H1 (cell line): ENCODE results near the gene CACNA1D. TPM values are rescaled to one million over a fixed set of nuclear protein-coding genes. Genes with fewer than 3 reads are reported as not detected.

Source experiments
- CTCF ChIA-PET: fragments of 300-600 bp; sonication (Branson Sonifier 250); formaldehyde crosslinking; loops from one replicate; lab custom pipeline; 2021; ENCODE audit not compliant: partially characterized antibody; lab: Charles Lee
- POLR2A ChIA-PET: fragments of 300-600 bp; sonication (Branson Sonifier 250); formaldehyde crosslinking; loops from one replicate; lab custom pipeline; 2021; ENCODE audit warnings: inconsistent platforms; ENCODE audit not compliant: partially characterized antibody; lab: Charles Lee
- DNase-seq, 2 experiments: peaks; one replicate each; pipeline versions ENCODE4 v3.0.0 to v3.0.0-alpha.2; 2010 to 2022; ENCODE audit warnings: low spot score in 2 of 2, low read depth in 1 of 2, mixed read lengths in 1 of 2
- FAIRE-seq: peaks from 2 replicates; lab custom pipeline; 2011; peaks lifted over from hg19 to GRCh38; lab: Jason Lieb, UNC
- H2AFZ ChIP-seq: 2 replicates; pipeline ENCODE4 v1.8.1; 2012; ENCODE audit warnings: low read length, inconsistent platforms
- H2AK5ac ChIP-seq: 2 replicates; pipeline ENCODE4 v1.6.1; 2013; ENCODE audit warnings: low read depth, low read length
- H2BK120ac ChIP-seq: replicated peaks from 2 replicates; pipeline ENCODE3; 2013; ENCODE audit warnings: low read depth, low read length, inconsistent platforms
- H2BK12ac ChIP-seq: 2 replicates; pipeline ENCODE4 v1.6.1; 2013; ENCODE audit warnings: low read depth, low read length
- H2BK15ac ChIP-seq: 2 replicates; pipeline ENCODE4 v1.6.1; 2013; ENCODE audit warnings: low read length
- H2BK20ac ChIP-seq: 2 replicates; pipeline ENCODE4 v1.6.1; 2013; ENCODE audit warnings: low read length
- H2BK5ac ChIP-seq: 2 replicates; pipeline ENCODE4 v1.6.1; 2013; ENCODE audit warnings: low read depth, low read length
- H3K14ac ChIP-seq: 2 replicates; pipeline ENCODE4 v1.6.1; 2013; ENCODE audit warnings: inconsistent platforms; ENCODE audit not compliant: insufficient read length
- H3K18ac ChIP-seq: 2 replicates; pipeline ENCODE4 v1.6.1; 2013; ENCODE audit warnings: low read length; ENCODE audit errors: extremely low read depth
- H3K23ac ChIP-seq: 2 replicates; pipeline ENCODE4 v1.6.1; 2013; ENCODE audit warnings: inconsistent platforms; ENCODE audit not compliant: insufficient read length
- H3K23me2 ChIP-seq: 2 replicates; pipeline ENCODE4 v1.6.1; 2013; ENCODE audit warnings: low read depth, low read length
- H3K27ac ChIP-seq: 2 replicates; pipeline ENCODE4 v1.6.1; 2011; ENCODE audit warnings: low read depth, low read length, inconsistent platforms
- H3K27me3 ChIP-seq, 4 experiments: replicated peaks in 1 of 4; 1 replicate in 1 of 4; 2 replicates in 3 of 4; pipeline versions ENCODE4 v1.6.1 to v1.8.1; 2011 to 2013; ENCODE audit warnings: low read length in 3 of 4, mild to moderate bottlenecking in 3 of 4, inconsistent platforms in 2 of 4, mixed read lengths in 2 of 4, moderate library complexity in 1 of 4; ENCODE audit not compliant: control insufficient read depth in 3 of 4, insufficient read depth in 3 of 4; ENCODE audit errors: extremely low read depth in 1 of 4
- H3K36me3 ChIP-seq, 4 experiments: 2 replicates each; pipeline versions ENCODE4 v1.6.1 to v1.8.1; 2011 to 2013; ENCODE audit warnings: mild to moderate bottlenecking in 4 of 4, low read length in 3 of 4, moderate library complexity in 2 of 4, control low read depth in 1 of 4, inconsistent platforms in 1 of 4; ENCODE audit not compliant: insufficient read depth in 4 of 4, control insufficient read depth in 2 of 4
- H3K4ac ChIP-seq: replicated peaks from 2 replicates; pipeline ENCODE3; 2013; ENCODE audit warnings: low read length, low read depth, mixed read lengths, inconsistent platforms; ENCODE audit not compliant: insufficient read length
- H3K4me1 ChIP-seq, 4 experiments: replicated peaks in 1 of 4; 1 replicate in 1 of 4; 2 replicates in 3 of 4; pipeline versions ENCODE4 v1.6.1 to v1.8.1; 2011 to 2013; ENCODE audit warnings: low read length in 3 of 4, inconsistent platforms in 2 of 4, mixed read lengths in 1 of 4; ENCODE audit not compliant: insufficient read depth in 4 of 4, control insufficient read depth in 3 of 4
- H3K4me2 ChIP-seq, 2 experiments: 2 replicates each; pipeline versions ENCODE4 v1.6.1 to v1.8.1; 2011 to 2013; ENCODE audit warnings: low read depth in 2 of 2, low read length in 2 of 2, control low read depth in 1 of 2, inconsistent platforms in 1 of 2, mild to moderate bottlenecking in 1 of 2; ENCODE audit not compliant: insufficient read depth in 1 of 2
- H3K4me3 ChIP-seq, 4 experiments: fragments of 200-600, 300-600 bp in 1 of 4; sonication (generic), shearing (Covaris generic), sonication (Bioruptor Twin) in 1 of 4; 2 replicates each; pipeline versions ENCODE4 v1.5.1 to v1.8.1; 2011 to 2016; ENCODE audit warnings: low read length in 4 of 4, low read depth in 3 of 4, control low read depth in 2 of 4, inconsistent platforms in 2 of 4, mild to moderate bottlenecking in 2 of 4, mixed read lengths in 1 of 4, moderate library complexity in 1 of 4; ENCODE audit not compliant: insufficient read depth in 2 of 4; ENCODE audit errors: extremely low read depth in 1 of 4
- H3K56ac ChIP-seq: replicated peaks from 2 replicates; pipeline ENCODE3; 2013; ENCODE audit warnings: low read depth, mild to moderate bottlenecking, mixed read lengths, low read length, inconsistent platforms; ENCODE audit not compliant: insufficient read length
- H3K79me1 ChIP-seq: 2 replicates; pipeline ENCODE4 v1.6.1; 2013; ENCODE audit warnings: low read depth, low read length, control low read depth
- H3K79me2 ChIP-seq, 2 experiments: 2 replicates each; pipeline versions ENCODE4 v1.6.1 to v1.8.1; 2012 to 2013; ENCODE audit warnings: low read length in 2 of 2, mild to moderate bottlenecking in 2 of 2, inconsistent platforms in 1 of 2; ENCODE audit not compliant: insufficient read depth in 2 of 2, control insufficient read depth in 1 of 2
- H3K9ac ChIP-seq, 4 experiments: replicated peaks in 1 of 4; 1 replicate in 1 of 4; 2 replicates in 3 of 4; pipeline versions ENCODE4 v1.6.1 to v1.8.1; 2011 to 2013; ENCODE audit warnings: low read depth in 3 of 4, low read length in 3 of 4, control low read depth in 2 of 4, mild to moderate bottlenecking in 2 of 4, moderate library complexity in 2 of 4, inconsistent platforms in 1 of 4; ENCODE audit errors: extremely low read depth in 1 of 4
- H3K9me3 ChIP-seq, 2 experiments: 2 replicates each; pipeline versions ENCODE4 v1.6.1 to v1.8.1; 2012 to 2013; ENCODE audit warnings: mild to moderate bottlenecking in 2 of 2, moderate library complexity in 2 of 2, control low read depth in 1 of 2, inconsistent platforms in 1 of 2, low read depth in 1 of 2, low read length in 1 of 2, mixed read lengths in 1 of 2; ENCODE audit not compliant: insufficient read depth in 2 of 2
- H4K20me1 ChIP-seq, 2 experiments: replicated peaks in 1 of 2; 2 replicates each; pipeline versions ENCODE3 to v1.8.1; 2011 to 2013; ENCODE audit warnings: inconsistent platforms in 2 of 2, low read length in 2 of 2, mild to moderate bottlenecking in 1 of 2; ENCODE audit not compliant: insufficient read depth in 2 of 2, control insufficient read depth in 1 of 2
- H4K5ac ChIP-seq: 2 replicates; pipeline ENCODE4 v1.6.1; 2013; ENCODE audit warnings: low read length, low read depth, mixed read lengths, inconsistent platforms; ENCODE audit not compliant: insufficient read length
- H4K8ac ChIP-seq: 2 replicates; pipeline ENCODE4 v1.8.0; 2013; ENCODE audit warnings: mild to moderate bottlenecking, moderate library complexity, low read length, inconsistent platforms; ENCODE audit not compliant: insufficient read depth; ENCODE audit errors: extremely low read depth
- H4K91ac ChIP-seq: replicated peaks from 2 replicates; pipeline ENCODE3; 2013; ENCODE audit warnings: low read length, mixed read lengths, inconsistent platforms; ENCODE audit not compliant: insufficient read length
- CEBPB ChIP-seq: IDR thresholded peaks from 2 replicates; pipeline ENCODE4 v1.6.1; 2012; ENCODE audit warnings: low read depth, low read length
- CHD2 ChIP-seq: IDR thresholded peaks from 2 replicates; pipeline ENCODE4 v1.6.1; 2012; ENCODE audit warnings: low read length, improper control_type of control experiment
- NANOG ChIP-seq: IDR thresholded peaks from 2 replicates; pipeline ENCODE4 v1.6.1; 2011; ENCODE audit warnings: low read length, low read depth, mild to moderate bottlenecking, inconsistent platforms; ENCODE audit not compliant: insufficient read depth, poor library complexity, severe bottlenecking
- NRF1 ChIP-seq: IDR thresholded peaks from 2 replicates; pipeline ENCODE4 v1.6.1; 2011; ENCODE audit warnings: mild to moderate bottlenecking, low read depth, low read length, improper control_type of control experiment
- SP1 ChIP-seq: IDR thresholded peaks from 2 replicates; pipeline ENCODE4 v1.6.1; 2011; ENCODE audit warnings: low read depth, low read length
- TBP ChIP-seq: IDR thresholded peaks from 2 replicates; pipeline ENCODE4 v1.6.1; 2011; ENCODE audit warnings: low read depth, low read length, improper control_type of control experiment
- WGBS, 2 experiments: shearing (Covaris generic) in 1 of 2; methylation state at CpG; one replicate each; pipeline versions ENCODE4 v1.1.6 to v1.1.7; 2013 to 2015; ENCODE audit warnings: low lambda C conversion rate in 2 of 2, mixed read lengths in 2 of 2, inconsistent platforms in 1 of 2, low coverage in 1 of 2, missing lambda C conversion rate in 1 of 2; ENCODE audit not compliant: insufficient replicate concordance in 2 of 2, insufficient coverage in 1 of 2, insufficient read length in 1 of 2; ENCODE audit errors: extremely low coverage in 1 of 2, missing lambda C conversion rate in 1 of 2; 5-methylcytosine and 5-hydroxymethylcytosine counted together
- polyA plus RNA-seq, 7 experiments: library from polyadenylated mRNA; depleted of rRNA in 3 of 7; stranded (reverse) in 5 of 7; unstranded in 2 of 7; fragments of >200 nt in 5 of 7; fragments of 200-250 nt in 2 of 7; gene quantifications; 1 replicate in 5 of 7; 2 replicates in 1 of 7; 4 replicates in 1 of 7; pipeline versions ENCODE4 v1.2.1 to v1.2.3, GENCODE V29; 2011 to 2013; ENCODE audit warnings: missing spikeins in 2 of 7, mixed read lengths in 2 of 7
- total RNA-seq: library from RNA; stranded (reverse); fragmentation: NEBNext Ultra II Directional; extraction: Animal tissue kit (Norgen Biotek cat#: 25700); gene quantifications from 2 replicates; pipeline ENCODE4 v1.2.1, GENCODE V29; 2021

Gene CACNA1D
- total and polyA plus RNA-seq, 2 of the 8 experiments (the other 6 are each of a cell fraction or from before 2014, with no cell fraction given): 2.0 to 2.9 TPM

GRCh38 chr3:53502737-53503136 is 8.3 kb downstream of the CACNA1D start:
- no peak overlapping the region for H3K23ac ChIP-seq
- no peak overlapping the region for H3K4me2 ChIP-seq
- no peaks in the 10 kb centered on the region; a peak in 2 of 7 replicates for H3K4me1 ChIP-seq
- no peak overlapping the region for H3K9ac ChIP-seq
- no peak overlapping the region for H2AK5ac ChIP-seq
- H4K91ac ChIP-seq: no peak overlapping the region
- H3K14ac ChIP-seq: no peak overlapping the region
- no peaks in the 10 kb centered on the region for H3K36me3 ChIP-seq
- no peak overlapping the region for H2BK5ac ChIP-seq
- H3K18ac ChIP-seq: no peak overlapping the region
- no peak overlapping the region for H2BK12ac ChIP-seq
- no peaks in the 10 kb centered on the region; a peak in 1 of 7 replicates for H3K27me3 ChIP-seq
- no peak overlapping the region for H3K4ac ChIP-seq
- H4K5ac ChIP-seq: no peak overlapping the region
- H3K23me2 ChIP-seq: no peaks in the 10 kb centered on the region; the same call in 1 of the 2 replicates
- no peak for FAIRE-seq
- H3K56ac ChIP-seq: no peak overlapping the region
- no peak overlapping the region for H2BK120ac ChIP-seq
- H2BK15ac ChIP-seq: no peak overlapping the region
- 80% methylated on average over 4 of the region's 4 CpGs; no CpG with 5 or more reads in 1 of the 2 experiments for WGBS, 2 experiments
- POLR2A ChIA-PET: interaction anchor here (0.6 kb wide), 1 partner anchor 264 kb away, joined by 3 read pairs; no protein-coding TSS in a partner anchor
- H3K27ac ChIP-seq: no peak overlapping the region
- no peaks in the 10 kb centered on the region for H3K79me1 ChIP-seq
- CTCF ChIA-PET: interaction anchor here (0.6 to 2.7 kb wide), 6 partner anchors 9 to 419 kb away, joined by 3 to 23 read pairs (median 4); partner anchors contain the start of gene CACNA1D
- H3K79me2 ChIP-seq: no peaks in the 10 kb centered on the region
- H3K9me3 ChIP-seq: no peaks in the 10 kb centered on the region
- H4K20me1 ChIP-seq: peaks cover 0 to 2% of the 10 kb centered on the region in 2 experiments
- no peak overlapping the region for H3K4me3 ChIP-seq
- no peak overlapping the region for H4K8ac ChIP-seq
- no peak overlapping the region for H2BK20ac ChIP-seq
- no peak for DNase-seq
- no peak overlapping the region for H2AFZ ChIP-seq
- TF ChIP-seq CHD2 (no peak), SP1 (no peak), TBP (no peak), NRF1 (no peak), NANOG (no peak), CEBPB (no peak)
